RWPE2 (cell line): Measurements from ENCODE around the gene COMMD1.

Experiments
- ATAC-seq: fragments of 200-7000 bp; cut with Tn5 transposase; 3 replicates; pipeline ENCODE4 v1.9.1; 2021; ENCODE audit warnings: low read depth
- DNase-seq: peaks from one replicate; pipeline ENCODE4 v3.0.0-alpha.2; 2020; ENCODE audit warnings: low spot score
- H3K27ac ChIP-seq: fragments of 450-650 bp; 2 replicates; pipeline ENCODE4 v1.5.1; 2017; ENCODE audit warnings: mild to moderate bottlenecking; ENCODE audit not compliant: poor library complexity, severe bottlenecking
- H3K27me3 ChIP-seq: fragments of 250-450 bp; sonication (Bioruptor Pico); 2 replicates; pipeline ENCODE4 v1.5.1; 2021; ENCODE audit warnings: mild to moderate bottlenecking, moderate library complexity; ENCODE audit not compliant: insufficient read depth, poor library complexity, severe bottlenecking
- H3K36me3 ChIP-seq: fragments of 250-450 bp; sonication (Bioruptor Pico); 2 replicates; pipeline ENCODE4 v1.5.1; 2020; ENCODE audit warnings: low read depth, mild to moderate bottlenecking, moderate library complexity
- H3K4me1 ChIP-seq: fragments of 250-450 bp; sonication (Bioruptor Pico); 2 replicates; pipeline ENCODE4 v1.5.1; 2021; ENCODE audit warnings: mild to moderate bottlenecking, moderate library complexity; ENCODE audit not compliant: insufficient read depth, poor library complexity, severe bottlenecking
- H3K4me3 ChIP-seq: fragments of 250-450 bp; sonication (Bioruptor Pico); 2 replicates; pipeline ENCODE4 v1.5.1; 2021; ENCODE audit warnings: mild to moderate bottlenecking, moderate library complexity; ENCODE audit not compliant: severe bottlenecking
- H3K9me3 ChIP-seq: fragments of 250-450 bp; sonication (Bioruptor Pico); 2 replicates; pipeline ENCODE4 v1.5.1; 2021; ENCODE audit warnings: mild to moderate bottlenecking, moderate library complexity; ENCODE audit not compliant: severe bottlenecking
- TF ChIP-seq, protein P1 (sequence below): fragments of 450-650 bp; IDR thresholded peaks from one replicate; pipeline ENCODE4 v1.5.1; 2017; ENCODE audit warnings: mild to moderate bottlenecking, moderate library complexity; ENCODE audit not compliant: poor library complexity, severe bottlenecking

COMMD1 gene

DNA sequence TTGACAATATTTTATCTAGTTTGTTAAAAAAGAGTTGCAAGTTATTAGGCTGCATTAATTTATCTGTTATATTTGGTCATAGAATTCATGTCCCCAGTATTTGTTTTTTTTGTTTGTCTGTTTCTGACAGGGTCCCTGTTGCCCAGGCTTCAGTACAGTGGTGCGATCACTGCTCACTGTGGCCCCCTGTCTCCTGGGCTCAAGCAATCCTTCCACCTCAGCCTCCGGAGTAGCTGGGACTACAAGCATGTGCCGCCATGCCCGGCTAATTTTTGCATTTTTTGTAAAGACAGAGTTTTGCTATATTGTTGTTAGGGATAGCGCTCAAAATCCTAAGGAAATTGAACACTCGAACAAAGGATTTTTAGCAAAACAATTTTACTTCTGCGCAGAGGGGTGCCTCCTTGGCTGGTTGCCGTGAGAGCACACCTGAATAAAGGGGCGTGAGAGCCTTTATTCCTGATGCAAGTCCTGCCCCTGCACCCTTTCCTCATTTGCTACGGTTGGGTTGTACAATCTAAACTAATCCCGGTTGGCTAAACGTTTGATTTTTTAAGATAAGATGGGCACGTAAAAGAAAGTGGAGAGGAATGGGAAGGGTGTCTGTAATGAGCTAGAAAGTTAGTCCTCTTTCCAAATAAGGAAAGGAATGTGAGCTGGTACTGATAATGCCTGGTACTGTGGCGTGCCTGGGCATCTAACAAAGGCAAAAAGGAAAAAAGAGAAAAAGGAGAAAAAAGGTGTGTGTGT lies 65.5 kb downstream of the COMMD1 start:
- Histone ChIP-seq H3K27me3 (no peaks in the 10 kb centered on the region), H3K27ac (peak overlapping the region; percentile 45), H3K4me3 (peak overlapping the region; percentile 17), H3K4me1 (peaks cover 4% of the 10 kb centered on the region), H3K9me3 (no peaks in the 10 kb centered on the region), H3K36me3 (no peaks in the 10 kb centered on the region)
- DNase-seq (no peak), ATAC-seq (peak; percentile 91)
- TF ChIP-seq, protein P1, sequence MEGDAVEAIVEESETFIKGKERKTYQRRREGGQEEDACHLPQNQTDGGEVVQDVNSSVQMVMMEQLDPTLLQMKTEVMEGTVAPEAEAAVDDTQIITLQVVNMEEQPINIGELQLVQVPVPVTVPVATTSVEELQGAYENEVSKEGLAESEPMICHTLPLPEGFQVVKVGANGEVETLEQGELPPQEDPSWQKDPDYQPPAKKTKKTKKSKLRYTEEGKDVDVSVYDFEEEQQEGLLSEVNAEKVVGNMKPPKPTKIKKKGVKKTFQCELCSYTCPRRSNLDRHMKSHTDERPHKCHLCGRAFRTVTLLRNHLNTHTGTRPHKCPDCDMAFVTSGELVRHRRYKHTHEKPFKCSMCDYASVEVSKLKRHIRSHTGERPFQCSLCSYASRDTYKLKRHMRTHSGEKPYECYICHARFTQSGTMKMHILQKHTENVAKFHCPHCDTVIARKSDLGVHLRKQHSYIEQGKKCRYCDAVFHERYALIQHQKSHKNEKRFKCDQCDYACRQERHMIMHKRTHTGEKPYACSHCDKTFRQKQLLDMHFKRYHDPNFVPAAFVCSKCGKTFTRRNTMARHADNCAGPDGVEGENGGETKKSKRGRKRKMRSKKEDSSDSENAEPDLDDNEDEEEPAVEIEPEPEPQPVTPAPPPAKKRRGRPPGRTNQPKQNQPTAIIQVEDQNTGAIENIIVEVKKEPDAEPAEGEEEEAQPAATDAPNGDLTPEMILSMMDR = peak; percentile 57

DNA sequence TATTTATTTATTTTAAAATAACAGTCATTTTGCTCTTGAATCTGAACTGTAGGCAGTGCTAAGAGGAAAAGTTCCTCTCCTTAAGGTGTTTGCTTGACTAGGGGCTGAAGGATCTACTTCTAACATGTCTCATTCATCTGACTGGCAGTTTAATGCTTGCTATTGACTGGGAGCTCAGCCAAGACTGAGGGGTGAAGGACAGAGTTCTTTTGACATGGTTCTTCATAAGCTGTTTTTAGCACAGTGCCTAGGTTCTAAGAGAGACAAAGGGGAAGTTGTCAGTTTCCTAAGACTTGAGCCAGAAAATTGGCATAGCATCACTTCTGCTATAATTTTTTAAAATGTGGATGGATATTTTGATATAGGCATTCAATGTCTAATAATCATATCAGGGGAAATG lies 73.0 kb downstream of the COMMD1 start:
- Histone ChIP-seq H3K9me3 (peaks cover 2% of the 10 kb centered on the region), H3K36me3 (no peaks in the 10 kb centered on the region), H3K4me1 (no peaks in the 10 kb centered on the region), H3K27me3 (no peaks in the 10 kb centered on the region), H3K4me3 (no peak overlapping the region), H3K27ac (no peak overlapping the region)
- DNase-seq = no peak
- TF ChIP-seq, protein P1 = no peak
- no peak for ATAC-seq

DNA sequence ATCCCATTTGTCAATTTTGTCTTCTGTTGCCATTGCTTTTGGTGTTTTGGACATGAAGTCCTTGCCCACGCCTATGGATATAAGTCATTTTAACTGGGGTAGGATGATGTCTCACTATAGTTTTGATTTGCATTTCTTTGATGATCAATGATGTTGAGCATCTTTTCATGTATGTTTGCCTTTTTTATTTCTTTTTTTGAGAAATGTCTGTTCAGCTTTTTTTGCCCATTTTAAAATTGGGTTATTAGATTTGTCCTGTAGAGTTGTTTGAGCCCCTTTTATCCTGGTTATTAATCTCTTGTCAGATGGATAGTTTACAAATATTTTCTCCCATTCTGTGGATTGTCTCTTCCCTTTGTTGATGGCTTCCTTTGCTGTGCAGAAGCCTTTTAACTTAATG lies 75.3 kb downstream of the COMMD1 start:
- Histone ChIP-seq H3K36me3 (no peaks in the 10 kb centered on the region), H3K27me3 (no peaks in the 10 kb centered on the region), H3K4me3 (no peak overlapping the region), H3K9me3 (peaks cover 2% of the 10 kb centered on the region), H3K4me1 (no peaks in the 10 kb centered on the region), H3K27ac (no peak overlapping the region)
- TF ChIP-seq, protein P1 = no peak
- DNase-seq = no peak
- no peak for ATAC-seq

DNA sequence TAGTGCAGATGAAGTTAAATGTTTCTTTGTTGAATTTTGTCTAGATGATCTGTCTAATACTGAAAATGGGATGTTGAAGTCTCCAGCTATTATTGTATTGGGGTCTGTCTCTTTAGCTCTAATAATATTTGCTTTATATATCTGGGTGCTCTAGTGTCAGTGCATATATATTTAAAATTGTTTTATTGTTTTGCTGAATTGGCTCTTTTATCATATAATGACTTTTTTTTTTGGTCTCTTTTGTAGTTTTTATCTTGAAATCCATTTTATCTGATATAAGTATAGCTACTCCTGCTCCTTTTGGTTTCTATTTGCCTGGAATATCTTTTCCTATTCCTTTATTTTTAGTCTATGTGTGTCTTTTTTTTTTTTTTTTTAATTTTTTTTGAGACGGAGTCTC lies 79.2 kb downstream of the COMMD1 start:
- ATAC-seq (no peak), DNase-seq (no peak)
- H3K27me3 ChIP-seq = no peaks in the 10 kb centered on the region
- H3K27ac ChIP-seq = no peak overlapping the region
- peaks cover 2% of the 10 kb centered on the region for H3K9me3 ChIP-seq
- no peaks in the 10 kb centered on the region for H3K36me3 ChIP-seq
- TF ChIP-seq, protein P1 = no peak
- H3K4me1 ChIP-seq = no peaks in the 10 kb centered on the region
- no peak overlapping the region for H3K4me3 ChIP-seq
